ENCODE data around the gene UBE2D3. TPM values are rescaled to one million over a fixed set of nuclear protein-coding genes. Genes with fewer than 3 reads are reported as not detected.
"Not testable (repeated sequence)": the region's sequence is repeated elsewhere in the genome, so short reads cannot be mapped to it uniquely, and the experiment has no call there.

The UBE2D3 gene
- total RNA-seq, result 100 to 1,000 TPM; 289 to 296 TPM
- long read RNA-seq, full-length matches to known transcripts, result 230 of 441 reads
- long read RNA-seq, partial matches to known transcripts, result 184 of 441 reads
- long read RNA-seq, other reads (novel, unspliced or antisense), result 27 of 441 reads

- DNase-seq (peak; percentile 94 to 96), ATAC-seq (peak; percentile 66)
- intact Hi-C loops (cut with DNase I, micrococcal nuclease), result loop anchor here in 1 of 2 donors (5.0 kb wide), 1 partner anchor 40 kb away; the partner anchor contains the start of gene CISD2
Measured at GRCh38 chr4:102826890-102827673, at the start of gene UBE2D3. Gene UBE2D3, minus strand, starts transcription at chr4:102827551. Its CDS starts 1,043 bp downstream, at chr4:102826508.

- DNase-seq (no peak), ATAC-seq (no peak)
- intact Hi-C loops (cut with DNase I, micrococcal nuclease), result no loop called here
Measured at GRCh38 chr4:102871772-102872171, 44.4 kb upstream of the UBE2D3 start.

- ATAC-seq (peak; percentile 4), DNase-seq (peak in 1 of 2 donors; percentile 42)
- intact Hi-C loops (cut with DNase I, micrococcal nuclease), result loop anchor here in 1 of 2 donors (5.0 kb wide), 1 partner anchor 42 kb away; the partner anchor contains the start of gene UBE2D3
Measured at GRCh38 chr4:102869569-102870197, 42.3 kb upstream of the UBE2D3 start.

GRCh38 chr4:102868781-102869568 lies 41.6 kb upstream of the UBE2D3 start, which contains the start of gene CISD2:
Gene CISD2, plus strand, starts transcription at chr4:102868992. Its CDS starts 93 bp downstream, at chr4:102869085.
- peak; percentile 92 to 93 for DNase-seq
- peak; percentile 96 for ATAC-seq
- intact Hi-C loops (cut with DNase I, micrococcal nuclease), result loop anchor here in 1 of 2 donors (5.0 kb wide), 1 partner anchor 42 kb away; the partner anchor contains the start of gene UBE2D3

- intact Hi-C loops (cut with DNase I, micrococcal nuclease), result loop anchor here in 1 of 2 donors (5.0 kb wide), 1 partner anchor 41 kb away; the partner anchor contains the start of gene UBE2D3
- DNase-seq, result peak; percentile 25 to 45
- peak; percentile 40 for ATAC-seq
Measured at GRCh38 chr4:102868153-102868780, 40.9 kb upstream of the UBE2D3 start.

DNA sequence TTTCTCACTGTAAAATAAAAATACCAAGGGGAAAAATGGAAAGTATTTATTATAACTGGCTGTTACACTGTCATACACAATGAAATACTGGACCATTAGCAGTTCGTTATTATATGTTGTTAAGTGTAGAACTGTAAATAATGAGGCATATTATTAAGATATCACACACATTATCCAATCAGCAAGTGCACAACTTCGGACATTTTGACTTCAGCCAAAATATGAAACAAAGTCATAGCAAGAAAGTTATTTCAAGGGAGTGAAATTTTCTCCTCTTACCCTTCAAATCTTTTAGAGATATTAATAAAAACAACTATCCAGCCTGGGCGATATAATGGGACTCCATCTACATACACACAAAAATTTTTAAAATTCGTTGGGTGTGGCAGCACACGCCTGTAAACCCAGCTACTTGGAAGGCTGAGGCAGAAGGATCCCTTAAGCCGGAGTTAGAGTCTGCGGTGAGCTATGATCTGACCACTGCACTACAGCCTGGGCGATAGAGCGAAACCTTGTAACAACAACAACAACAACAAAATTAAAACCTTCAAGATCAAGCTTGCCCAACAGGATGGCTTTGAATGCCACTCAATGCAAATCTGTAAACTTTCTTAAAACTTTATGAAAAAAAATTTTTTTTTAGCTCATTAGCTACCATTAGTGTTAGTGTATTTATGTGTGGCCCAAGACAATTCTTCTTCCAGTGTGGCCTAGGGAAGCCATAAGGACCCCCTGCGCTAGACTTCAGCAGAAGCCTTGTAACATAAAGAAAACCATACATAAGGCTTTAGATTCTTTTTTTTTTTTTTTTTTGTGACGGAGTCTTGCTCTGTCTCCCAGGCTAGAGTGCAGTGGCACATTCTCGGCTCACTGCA lies 40.2 kb upstream of the UBE2D3 start:
- no peak for DNase-seq
- ATAC-seq, result no peak
- intact Hi-C loops (cut with DNase I, micrococcal nuclease), result loop anchor here in 1 of 2 donors (5.0 kb wide), 1 partner anchor 40 kb away; the partner anchor contains the start of gene UBE2D3

GRCh38 chr4:102865327-102865726 lies 38.0 kb upstream of the UBE2D3 start:
- intact Hi-C loops (cut with DNase I, micrococcal nuclease), result loop anchor here in 1 of 2 donors (5.0 kb wide), 1 partner anchor 38 kb away; the partner anchor contains the start of gene UBE2D3
- DNase-seq, ATAC-seq: not testable (repeated sequence)

DNA sequence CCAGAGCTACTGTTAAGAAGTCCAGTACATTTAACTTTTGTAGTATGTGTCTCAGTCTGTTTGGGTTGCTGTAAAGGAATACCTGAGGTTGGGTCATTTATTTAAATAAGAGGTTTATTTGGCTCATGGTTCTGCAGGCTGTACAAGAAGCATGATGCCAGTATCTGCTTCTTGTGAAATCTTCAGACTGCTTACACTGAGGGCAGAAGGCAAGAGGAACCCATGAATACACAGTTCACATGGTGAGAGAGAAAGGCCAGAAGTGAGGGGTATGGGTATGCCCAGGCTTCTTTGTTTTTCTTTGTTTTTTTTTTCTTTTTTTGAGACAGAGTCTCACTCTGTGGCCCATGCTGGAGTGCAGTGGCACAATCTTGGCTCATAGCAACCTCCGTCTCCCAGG lies 35.4 kb upstream of the UBE2D3 start:
- no peak for ATAC-seq
- no peak for DNase-seq
- intact Hi-C loops (cut with DNase I, micrococcal nuclease), result no loop called here

GRCh38 chr4:102862016-102862415 lies 34.7 kb upstream of the UBE2D3 start:
- intact Hi-C loops (cut with DNase I, micrococcal nuclease), result no loop called here
- DNase-seq (no peak), ATAC-seq (no peak)

- DNase-seq, result no peak
- no peak for ATAC-seq
- intact Hi-C loops (cut with DNase I, micrococcal nuclease), result no loop called here
Measured at GRCh38 chr4:102860611-102861324, 33.4 kb upstream of the UBE2D3 start.

- intact Hi-C loops (cut with DNase I, micrococcal nuclease), result no loop called here
- no peak for ATAC-seq
- DNase-seq, result no peak
Measured at GRCh38 chr4:102858828-102859464, 31.6 kb upstream of the UBE2D3 start.

DNA sequence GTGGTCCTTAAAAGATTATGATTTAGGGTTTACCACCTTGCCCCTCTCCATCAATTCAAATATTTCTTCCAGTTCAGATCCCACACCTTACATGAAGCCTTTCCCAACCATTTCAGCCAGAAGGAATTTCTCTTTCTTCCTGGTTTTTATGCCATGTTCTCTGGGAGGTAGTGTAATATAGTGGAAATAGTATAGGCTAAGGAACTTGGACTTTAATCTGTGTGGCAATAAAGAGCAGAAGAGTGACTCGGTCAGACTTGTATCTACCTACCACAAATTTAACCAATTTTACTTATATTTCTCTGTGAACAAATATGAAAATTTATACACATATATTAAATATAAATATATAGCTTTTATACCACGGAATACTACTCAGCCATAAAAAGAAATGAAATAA lies 23.0 kb upstream of the UBE2D3 start:
- peak; percentile 100 for ATAC-seq
- intact Hi-C loops (cut with DNase I, micrococcal nuclease), result no loop called here
- DNase-seq, result no peak

DNA sequence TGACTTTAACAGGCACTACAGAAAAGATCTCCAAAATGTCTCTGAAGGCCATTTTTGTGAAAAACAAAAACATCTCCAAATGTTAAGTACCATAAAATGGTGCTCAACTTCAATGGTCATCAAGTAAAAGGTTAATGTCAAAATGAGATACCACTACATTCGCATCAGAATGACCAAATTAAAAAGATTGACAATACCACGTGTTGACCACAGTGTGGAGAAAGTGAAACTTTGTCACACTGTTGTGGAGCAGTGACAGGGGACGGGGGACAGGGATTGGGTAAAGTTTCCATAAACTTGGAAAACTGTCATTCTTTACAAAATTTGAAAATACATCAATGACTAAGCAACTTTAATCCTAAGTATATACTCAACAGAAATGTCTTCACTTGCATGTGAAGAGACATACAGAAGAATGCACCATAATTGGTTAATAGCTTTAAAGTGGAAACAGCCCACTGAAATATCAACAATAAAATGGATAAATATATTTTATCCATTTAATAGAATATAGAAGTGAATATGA lies 22.3 kb upstream of the UBE2D3 start:
- intact Hi-C loops (cut with DNase I, micrococcal nuclease), result no loop called here
- DNase-seq (no peak), ATAC-seq (no peak)

DNA sequence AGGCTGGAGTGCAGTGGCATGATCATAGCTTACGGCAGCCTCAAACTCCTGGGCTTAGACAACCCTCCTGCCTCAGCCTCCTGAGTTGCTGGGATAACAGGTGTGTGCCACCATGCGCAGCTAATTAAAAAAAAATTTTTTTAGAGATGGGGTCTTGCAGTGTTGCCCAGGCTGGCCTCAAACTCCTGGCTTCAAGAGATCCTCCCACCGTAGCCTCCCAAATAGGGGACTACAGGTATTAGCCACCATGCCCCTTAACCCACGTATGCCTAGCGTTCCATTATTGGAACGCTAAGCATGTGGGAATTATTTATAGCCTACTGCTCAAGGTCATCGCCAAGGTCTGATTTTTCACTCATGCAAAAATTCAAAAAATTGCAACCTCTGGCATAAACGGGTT lies 20.3 kb upstream of the UBE2D3 start:
- no peak for ATAC-seq
- intact Hi-C loops (cut with DNase I, micrococcal nuclease), result no loop called here

DNA sequence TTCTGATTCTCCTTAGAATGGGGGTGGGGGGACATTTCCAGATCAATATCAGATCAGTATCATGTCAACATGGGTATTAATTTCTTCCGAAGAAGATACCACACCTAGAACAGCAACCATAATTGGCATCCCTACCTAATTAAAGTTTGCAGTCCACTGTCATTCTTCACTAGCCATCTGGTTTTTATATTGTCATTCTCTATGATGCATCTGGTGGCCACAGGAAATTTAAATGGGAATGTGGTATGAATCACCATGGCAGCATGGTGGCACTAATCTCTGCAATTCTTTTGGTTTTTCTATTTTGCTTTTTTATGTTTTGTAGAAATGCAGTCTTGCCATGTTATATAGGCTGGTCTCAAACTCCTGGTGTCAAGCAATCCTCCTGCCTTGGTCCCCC lies 16.6 kb upstream of the UBE2D3 start:
- intact Hi-C loops (cut with DNase I, micrococcal nuclease), result no loop called here
- DNase-seq (no peak), ATAC-seq (no peak)

More for the DNA sequence above, 20.3 kb upstream of the UBE2D3 start:
- DNase-seq, result no peak

DNA sequence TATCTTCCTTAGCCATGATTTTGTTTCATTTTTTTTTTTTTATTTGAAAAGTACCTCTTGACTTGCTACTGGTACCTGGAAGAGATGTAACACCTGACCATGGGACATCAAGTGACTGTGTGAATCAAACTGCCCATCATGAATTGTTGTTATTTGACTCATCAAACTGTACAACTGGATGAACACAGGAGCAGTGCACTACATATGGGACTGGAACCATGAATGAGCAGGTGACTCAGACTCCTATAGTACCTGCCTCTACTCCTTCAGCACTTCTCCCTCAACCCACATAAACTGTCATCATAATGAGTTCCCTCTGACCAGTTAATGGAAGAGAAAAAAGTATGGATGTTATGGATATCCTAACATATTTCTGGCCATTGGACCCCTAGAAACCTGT lies 15.9 kb upstream of the UBE2D3 start:
- DNase-seq (no peak), ATAC-seq (no peak)
- intact Hi-C loops (cut with DNase I, micrococcal nuclease), result no loop called here
